Endothelial cell of umbilical vein (primary cell): Measurements from ENCODE around the gene HIVEP3.

Experiments used
- CTCF ChIP-seq, 2 donors: IDR thresholded peaks; 1 replicate in 1 of 2; 2 replicates in 1 of 2; pipeline ENCODE4 v1.5.1; 2011; ENCODE audit warnings: low read length in 2 of 2, mild to moderate bottlenecking in 2 of 2, moderate library complexity in 2 of 2, control low read depth in 1 of 2, inconsistent platforms in 1 of 2, low read depth in 1 of 2; ENCODE audit not compliant: insufficient read depth in 1 of 2; ENCODE audit errors: extremely low read depth in 1 of 2
- EZH2 ChIP-seq: IDR thresholded peaks from 2 replicates; pipeline ENCODE4 v1.6.1; 2012; ENCODE audit warnings: borderline replicate concordance, low read depth, mild to moderate bottlenecking, moderate library complexity, low read length, inconsistent platforms; ENCODE audit not compliant: severe bottlenecking
- JUN ChIP-seq: IDR thresholded peaks from 2 replicates; pipeline ENCODE4 v1.6.1; 2011; ENCODE audit warnings: borderline replicate concordance, low read depth; ENCODE audit not compliant: insufficient read length, insufficient read depth
- POLR2A ChIP-seq: IDR thresholded peaks from 2 replicates; pipeline ENCODE4 v1.6.1; 2012; ENCODE audit warnings: low read depth, mild to moderate bottlenecking, control low read depth, low read length
- POLR2AphosphoS5 ChIP-seq: IDR thresholded peaks from 2 replicates; pipeline ENCODE4 v1.6.1; 2012; ENCODE audit warnings: low read depth, mild to moderate bottlenecking, control low read depth, low read length, moderate library complexity; ENCODE audit not compliant: insufficient read depth

GRCh38 chr1:41726292-41726691 lies 192.4 kb downstream of the HIVEP3 start:
- TF ChIP-seq POLR2A (no peak), CTCF (IDR thresholded peaks at IDR 0.05; ENCODE audit: extremely low read depth in 1 of 2, insufficient read depth in 1 of 2, low read depth in 1 of 2, low read length in 2 of 2) (no peak), POLR2AphosphoS5 (no peak), JUN (no peak), EZH2 (no peak)
